NT2/D1 (cell line): ENCODE measurements around the gene BHLHA15.

Experiments used
- YY1 ChIP-seq: IDR thresholded peaks from 2 replicates; pipeline ENCODE4 v1.6.1; 2011; ENCODE audit not compliant: insufficient read length, insufficient read depth
- ZNF274 ChIP-seq: IDR thresholded peaks from 2 replicates; pipeline ENCODE4 v1.6.1; 2011; ENCODE audit warnings: mild to moderate bottlenecking, low read depth, low read length

- TF ChIP-seq ZNF274 (no peak), YY1 (no peak)
Measured at GRCh38 chr7:98242934-98243333, 31.7 kb downstream of the BHLHA15 start.
